Embryonic facial prominence (tissue), 1 donor: ENCODE measurements around the gene EZR.

Experiments used
- DNase-seq: peaks from one replicate; pipeline ENCODE4 v3.0.0-alpha.2; 2016; ENCODE audit errors: extremely low spot score

EZR gene

DNA sequence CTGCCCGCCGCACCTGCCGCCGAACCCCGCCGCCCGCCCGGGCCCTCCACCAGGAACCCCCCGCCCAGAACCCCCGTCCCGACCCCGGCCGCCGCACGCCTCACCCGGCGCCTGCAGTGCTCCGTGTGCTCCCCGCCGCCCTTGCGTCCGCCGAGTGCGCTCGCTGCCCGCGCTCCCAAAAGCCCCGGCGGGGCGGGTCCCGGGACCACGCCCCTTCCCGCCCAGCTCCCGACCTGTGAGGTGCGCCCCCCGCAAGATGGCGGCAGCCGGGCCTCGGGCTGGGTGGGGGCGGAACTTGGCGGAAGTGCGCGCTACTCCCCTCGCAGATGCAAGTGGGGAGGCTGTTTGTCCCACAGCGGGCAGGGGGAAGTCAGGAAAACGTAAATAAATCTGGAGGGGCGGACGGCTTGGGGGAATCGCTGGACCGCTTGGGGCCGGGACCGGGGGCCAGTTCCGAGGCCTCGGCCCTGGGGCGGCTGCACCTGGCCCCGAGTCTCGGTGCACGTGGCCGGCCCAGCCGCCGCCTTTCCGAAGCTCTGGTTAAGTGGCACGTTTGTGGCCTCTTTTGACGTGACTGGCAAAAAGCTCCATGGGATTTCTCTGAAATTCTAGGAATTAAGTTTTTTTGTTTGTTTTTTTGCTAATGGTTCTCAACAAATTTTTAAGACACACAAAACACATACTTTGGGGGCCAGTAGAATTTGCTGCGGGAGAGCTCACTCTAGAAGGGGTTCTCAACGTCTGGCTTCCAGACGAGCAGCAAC lies at the start of gene EZR:
EZR (minus strand) TSS at position 156 of the 764 bp plus-strand sequence. CDS start 1,275 bp downstream, outside the sequence.
- DNase-seq: peak; percentile 59

DNA sequence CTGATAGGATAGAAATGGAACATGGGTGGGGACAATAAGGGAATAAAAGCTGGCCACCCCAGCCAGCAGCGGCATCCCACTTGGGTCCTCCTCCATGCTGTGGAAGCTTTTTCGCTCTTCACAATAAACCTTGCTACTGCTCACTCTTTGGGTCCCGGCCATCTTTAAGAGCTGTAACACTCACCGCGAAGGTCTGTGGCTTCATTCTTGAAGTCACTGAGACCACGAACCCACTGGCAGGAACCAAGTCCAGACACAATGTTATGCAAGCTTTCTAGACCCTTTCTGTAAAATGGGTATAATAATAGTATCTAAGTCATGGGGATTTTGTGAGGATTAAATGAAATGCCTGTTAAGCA lies 48.9 kb upstream of the EZR start:
- DNase-seq: no peak

DNA sequence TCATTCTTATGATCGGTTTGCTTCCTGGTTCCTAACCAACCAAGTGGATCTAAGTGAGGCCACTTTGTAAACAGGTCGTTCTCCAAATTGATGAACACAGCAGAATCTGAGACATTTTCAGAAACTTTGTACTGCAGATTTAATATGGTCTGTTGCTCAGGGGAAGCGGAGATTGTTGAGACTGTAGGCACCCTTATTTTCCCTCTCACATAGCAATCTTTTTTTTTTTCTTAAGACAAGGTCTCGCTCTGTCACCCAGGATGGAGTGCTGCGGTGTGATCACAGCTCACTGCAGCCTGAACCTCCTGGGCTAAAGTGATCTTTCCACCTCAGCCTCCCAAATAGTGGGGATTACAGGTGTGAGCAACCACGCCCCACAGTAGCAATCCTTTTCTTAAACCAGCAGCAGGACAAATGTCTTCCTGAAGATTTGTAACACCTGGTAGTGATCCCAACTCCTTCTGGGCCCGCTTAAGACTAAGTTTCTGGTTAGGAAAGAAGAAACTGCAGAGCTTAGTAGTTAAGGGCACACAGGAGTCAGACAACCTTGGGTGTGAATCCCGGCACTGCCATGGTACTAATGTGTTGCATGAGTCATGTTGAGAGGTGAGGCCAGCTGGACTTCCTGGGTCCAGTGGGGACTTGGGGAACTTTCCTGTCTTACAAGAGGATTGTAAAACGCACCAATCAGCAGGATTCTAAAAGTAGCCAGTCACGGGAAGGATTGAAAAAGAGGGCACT lies 48.4 kb upstream of the EZR start:
- no peak for DNase-seq

DNA sequence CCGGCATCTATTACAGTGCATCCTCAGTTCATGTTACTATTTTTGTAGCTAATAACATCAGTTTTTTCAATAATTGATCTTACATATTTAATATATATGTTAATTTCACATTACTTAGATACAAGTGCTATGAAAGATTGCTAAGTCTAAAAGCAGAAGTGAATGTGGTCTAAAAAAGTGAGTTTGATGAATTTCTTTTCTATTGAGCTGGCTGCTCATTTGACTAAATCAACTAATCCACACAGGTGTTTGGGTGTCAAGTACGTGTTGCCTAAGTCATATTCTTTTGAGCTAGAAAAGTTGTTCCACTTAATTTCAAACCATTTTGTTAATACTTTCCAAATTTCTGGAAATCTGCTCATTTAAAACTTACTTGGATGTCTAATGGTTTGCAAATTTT lies 46.6 kb upstream of the EZR start:
- DNase-seq: no peak

DNA sequence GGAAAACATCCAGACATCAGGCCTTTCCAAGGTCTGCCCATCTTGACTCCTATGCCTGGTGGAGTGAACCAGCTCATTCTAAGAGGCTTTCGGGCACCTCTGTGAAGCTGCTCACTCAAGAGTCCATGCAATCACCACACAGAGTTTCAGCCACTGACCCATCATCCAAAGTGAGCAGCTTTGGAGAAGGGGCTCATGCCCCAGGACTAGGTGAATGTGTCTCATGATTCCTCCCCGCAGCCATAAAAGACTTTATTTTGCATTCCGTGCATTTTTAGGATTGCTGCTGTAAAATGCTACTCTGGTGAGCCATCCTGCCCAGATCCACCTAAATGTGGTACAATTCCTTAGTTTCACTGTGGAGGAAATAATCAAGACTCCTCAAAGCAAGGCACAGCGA lies 44.5 kb upstream of the EZR start:
- no peak for DNase-seq

DNA sequence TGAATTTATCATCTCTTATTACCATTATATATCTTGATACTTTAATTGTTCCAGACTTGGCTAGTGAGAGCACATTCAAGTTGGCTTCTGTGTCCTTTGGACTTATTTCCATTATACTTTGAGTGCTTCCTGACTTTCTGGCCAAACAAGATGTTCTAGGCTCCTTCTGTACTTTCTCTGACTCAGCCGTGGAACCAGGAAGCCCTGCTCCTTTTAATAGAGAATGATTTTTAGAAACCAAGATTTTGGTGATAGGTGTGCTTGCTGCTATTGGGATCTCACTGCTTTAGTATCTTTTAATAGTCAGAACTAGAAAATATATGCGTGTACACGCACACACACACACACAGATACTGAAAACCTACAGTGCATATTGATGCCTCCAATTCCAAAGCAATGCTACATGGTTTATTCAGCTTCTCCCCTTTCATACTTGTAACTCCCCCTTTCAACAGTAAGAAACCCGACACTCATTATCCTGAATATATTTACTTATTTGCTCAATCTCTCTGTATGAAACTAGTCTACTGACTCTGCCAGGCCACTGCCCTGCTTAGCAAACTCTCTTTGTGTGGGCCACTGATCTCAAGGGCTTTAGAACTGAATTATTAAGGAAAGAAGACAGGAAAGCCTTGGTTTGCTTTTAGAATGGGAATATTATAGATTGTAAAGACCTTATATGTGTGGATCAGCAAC lies 42.7 kb upstream of the EZR start:
- no peak for DNase-seq

DNA sequence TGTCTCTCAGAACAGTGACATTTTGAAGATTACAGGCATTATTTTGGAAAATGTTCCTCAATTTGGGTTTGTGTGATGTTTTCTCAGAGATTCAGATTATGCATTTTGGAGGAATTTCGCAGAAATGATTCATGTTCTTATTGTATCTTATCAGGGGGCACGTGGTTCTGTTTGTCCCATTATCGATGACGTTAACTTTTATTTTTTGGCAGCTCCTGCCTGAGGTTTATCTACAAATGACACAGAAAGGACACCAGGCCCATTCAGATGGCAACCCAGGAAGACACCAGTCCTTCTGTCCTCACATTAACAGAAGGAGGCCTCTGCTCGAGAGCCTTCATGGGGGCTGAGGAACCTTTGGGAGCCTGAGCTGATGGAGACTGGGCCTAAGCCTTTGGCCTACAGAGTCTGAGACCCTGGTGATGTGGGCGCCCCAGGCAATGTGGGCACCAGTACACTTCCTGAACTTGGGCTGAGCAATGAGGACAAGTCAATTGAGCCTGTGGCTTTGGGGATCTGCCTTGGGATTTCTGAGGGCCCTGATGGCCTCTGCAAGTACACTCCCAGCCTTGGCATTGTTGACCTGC lies 41.2 kb upstream of the EZR start:
- no peak for DNase-seq

DNA sequence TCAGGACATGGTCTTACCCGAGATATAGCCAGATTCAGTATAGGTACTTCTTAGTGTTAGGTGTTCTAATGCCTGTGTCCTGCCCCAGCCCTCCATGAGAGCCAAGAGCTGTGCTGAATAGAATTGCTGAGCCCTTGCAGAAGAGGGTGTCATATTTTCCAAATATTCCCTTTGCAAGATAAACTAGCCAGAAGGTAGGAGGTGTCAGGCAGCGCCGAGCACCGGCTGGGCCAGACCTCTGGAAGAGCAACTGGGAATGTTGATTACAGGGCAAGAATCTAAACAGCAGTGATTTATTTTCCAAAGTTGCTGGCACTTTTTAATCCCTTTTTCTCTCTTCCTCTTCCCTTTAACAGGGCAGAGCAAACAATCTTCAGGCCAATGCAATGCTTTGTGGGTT lies 37.1 kb upstream of the EZR start:
- no peak for DNase-seq

DNA sequence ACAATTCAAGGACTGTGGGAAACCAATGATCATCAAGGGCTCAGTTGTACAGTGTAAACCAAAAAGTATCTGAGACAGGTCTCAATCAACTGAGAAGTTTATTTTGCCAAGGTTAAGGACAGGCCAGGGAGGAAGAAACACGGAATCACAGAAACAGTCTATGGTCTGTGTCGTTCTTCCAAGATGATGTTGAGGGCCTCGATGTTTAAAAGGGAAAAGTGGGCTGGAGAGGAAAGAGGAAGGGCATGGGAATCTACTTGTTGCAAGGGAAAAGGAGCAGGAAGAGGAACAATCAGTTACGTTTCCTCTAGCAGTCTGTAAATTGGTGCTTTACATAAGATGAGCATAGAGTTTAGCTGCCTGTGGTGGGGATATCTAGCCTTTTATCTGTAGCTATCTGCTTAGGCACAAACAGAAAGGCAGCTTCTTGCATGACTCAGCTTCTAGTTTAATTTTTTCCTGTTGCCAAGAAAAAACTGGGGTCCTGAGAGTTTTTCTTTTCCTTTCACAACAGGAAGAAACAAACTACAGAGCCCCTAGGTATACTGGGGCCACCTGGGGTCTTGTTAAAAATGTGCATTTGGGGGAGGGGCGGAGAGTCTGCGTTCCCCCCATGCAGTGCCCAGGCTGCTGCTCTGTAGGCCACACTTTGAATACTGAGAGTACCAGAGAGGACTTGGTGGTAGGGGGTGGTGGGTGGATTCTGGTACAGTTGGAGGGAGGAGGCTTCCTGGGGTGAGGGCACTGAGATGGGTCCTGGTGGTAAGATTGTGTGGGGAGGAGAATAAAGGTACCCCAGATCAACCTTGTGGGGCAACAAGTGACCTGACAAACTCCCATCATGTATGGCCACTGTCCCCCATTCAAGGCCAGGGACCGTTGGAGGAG lies 35.3 kb upstream of the EZR start:
- no peak for DNase-seq

DNA sequence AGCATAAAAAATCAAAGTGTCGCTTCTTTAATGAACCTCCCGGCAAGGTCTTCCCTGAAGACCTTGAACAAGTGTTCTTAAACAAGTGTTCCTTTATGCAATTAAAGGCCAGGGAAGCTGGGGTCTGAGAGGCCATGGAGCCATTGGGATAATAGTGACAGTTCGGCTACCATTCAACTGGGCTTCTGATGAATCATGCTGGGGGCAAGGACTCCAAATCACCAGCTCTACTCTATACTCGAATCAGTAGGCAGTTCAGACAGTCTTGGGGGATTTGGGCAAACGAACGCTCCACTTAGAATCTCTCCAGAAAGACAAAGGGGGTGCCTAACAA lies 34.7 kb upstream of the EZR start:
- DNase-seq: no peak

DNA sequence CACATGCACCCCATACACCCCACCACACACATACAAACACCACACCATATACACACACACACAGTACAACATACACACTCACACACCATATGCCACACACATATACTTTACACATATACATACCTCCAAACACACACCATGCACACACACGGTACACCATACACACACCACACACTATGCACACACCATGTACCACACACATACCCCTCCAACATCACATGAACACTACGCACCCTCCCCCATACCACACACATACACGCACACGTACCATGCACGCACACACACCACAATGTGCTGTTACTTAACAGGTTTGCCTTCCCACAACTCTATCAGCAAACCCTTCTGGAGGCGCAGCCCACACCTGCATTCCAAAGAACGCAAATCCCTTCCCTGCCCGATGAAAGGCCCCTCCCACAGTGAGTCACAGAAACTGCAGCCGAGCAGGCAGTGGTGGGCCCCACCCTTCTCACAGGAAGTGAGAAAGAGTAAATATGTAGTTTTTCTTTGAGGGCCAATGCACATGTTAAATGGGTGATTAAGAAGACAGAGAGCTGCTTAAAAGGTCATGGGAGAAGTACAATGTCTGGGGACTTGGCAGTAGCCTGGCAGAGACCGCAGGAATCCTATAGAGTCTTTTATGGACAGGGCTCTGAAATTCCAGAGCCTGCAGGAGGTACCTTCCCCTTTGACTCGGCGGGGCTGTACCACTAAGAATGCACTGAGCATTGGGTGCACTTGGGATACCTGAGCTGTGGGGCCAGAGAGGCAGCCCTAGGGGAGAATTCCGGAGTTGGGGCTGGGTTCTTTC lies 34.1 kb upstream of the EZR start:
- DNase-seq: peak; percentile 69

DNA sequence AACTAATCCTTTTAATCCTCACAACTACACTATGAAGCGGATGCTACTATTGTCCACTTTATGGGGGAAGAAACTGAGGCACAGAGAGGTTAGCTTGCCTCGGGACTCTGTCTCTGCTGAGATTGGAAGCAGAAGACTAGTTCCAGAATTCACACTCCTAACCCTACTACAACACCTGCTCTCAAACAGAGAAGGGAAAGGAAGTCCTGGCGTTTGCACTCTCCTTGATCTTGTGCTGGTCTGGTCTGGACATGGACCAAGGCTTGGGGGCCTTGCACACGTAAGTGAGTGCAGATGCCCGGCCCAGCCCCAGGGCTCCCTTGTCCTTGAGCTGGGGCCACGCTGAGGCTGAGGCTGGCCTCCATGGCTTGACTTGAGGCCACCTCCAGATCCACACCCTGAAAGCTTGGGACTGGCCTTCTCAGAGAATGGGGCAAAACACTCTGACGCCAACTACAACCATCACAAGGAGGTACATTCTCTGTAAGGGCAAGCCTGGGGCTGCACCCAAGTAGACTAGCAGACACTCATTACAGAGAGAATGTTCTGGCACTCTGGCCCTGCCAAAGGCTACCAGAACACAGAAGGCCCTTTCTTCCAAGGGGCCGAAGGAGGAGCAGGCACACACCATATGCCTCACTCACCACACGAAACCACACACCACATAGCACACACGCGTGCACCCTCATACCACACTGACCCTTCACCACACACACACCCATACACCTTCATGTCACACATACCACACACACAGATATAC lies 33.3 kb upstream of the EZR start:
- no peak for DNase-seq

DNA sequence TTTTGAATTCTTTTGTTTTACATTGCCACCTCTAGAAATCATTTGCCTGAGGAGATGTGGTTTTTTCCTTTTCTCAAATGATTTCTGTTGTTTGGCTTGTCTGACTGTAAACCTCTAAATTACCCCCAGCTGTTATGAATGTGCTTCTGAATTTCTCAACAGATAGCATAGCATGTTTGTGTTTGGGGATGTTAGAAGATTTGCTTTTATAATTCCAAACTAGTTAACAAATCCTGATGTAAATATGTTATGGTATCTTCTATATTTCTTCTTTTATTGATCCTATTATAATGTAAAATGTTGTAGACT lies 31.6 kb upstream of the EZR start:
- DNase-seq: no peak

DNA sequence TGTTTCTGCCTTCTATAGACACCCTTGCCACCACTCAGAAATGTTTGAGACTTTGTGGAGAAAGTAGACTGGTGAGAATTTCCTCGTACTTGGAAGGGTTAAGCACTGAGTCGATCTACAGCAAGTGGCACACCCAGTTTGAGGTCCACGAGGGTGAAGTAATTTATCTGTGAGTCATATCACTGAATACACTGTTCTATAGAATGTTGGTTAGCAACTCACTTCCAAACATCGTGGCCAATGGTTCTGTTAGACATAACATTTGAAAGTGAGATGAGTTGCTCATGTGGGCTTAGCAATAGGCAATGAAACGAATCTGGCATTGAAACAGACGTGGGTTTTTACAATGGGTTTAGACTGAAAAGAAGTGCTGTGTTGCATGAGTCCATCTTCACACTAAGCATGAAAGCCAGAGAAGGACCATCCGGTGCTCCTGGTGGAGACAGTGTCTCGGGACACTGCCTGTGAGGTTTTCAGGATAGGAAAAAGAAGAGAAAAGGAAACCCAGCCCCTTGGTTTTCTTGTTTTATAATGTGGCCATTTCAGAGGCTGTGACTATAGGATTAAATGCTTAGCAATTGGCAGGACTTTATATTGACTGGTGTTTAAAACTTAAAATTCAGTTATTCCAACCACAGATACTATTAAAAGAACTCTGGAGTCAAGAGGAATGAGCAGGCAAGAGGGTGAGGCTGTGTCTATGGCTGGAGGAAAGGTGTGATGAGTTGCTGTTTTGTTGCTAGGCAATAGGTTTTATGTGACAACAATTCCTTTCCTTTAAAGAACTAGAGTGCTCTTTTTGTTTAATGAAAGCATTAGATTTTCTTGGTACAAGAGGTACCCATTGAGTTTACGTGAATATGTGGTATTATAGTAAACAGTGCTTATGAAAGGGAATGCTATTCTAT lies 31.0 kb upstream of the EZR start:
- DNase-seq: peak; percentile 65

DNA sequence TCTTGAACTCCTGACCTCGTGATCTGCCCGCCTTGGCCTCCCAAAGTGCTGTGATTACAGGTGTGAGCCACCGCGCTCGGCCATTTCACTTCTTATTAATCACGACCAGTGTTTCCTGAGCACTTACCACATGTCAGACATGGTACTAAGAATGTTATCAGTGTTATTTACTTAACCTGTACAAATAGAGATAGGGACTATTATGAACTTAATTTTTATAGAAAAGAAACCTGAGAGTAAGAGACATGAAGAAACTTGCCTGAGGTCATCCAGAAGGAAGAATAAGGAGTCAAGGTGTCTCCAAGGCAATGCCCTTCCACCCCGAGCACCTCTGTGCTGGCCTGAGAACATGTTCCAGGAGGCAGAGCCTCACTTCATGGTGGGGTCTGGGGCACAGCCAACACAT lies 29.3 kb upstream of the EZR start:
- no peak for DNase-seq

DNA sequence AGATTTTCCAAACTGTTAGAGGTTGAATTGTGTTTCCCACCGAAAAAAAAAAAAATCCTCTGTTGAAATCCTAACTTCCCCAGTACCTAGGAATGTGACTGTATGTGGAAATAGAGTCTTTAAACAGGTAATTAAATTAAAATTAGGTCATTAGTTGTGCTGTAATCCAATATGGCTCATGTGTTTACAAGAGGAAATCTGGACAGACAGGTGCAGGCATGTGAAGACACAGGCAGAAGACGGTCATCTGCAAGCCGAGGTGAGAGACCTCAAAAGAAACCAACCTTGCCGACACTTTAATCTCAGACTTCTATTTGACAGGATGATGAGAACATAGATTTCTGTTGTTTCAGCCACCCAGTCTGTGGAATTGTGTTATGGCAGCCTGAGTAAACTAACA lies 28.6 kb upstream of the EZR start:
- no peak for DNase-seq

DNA sequence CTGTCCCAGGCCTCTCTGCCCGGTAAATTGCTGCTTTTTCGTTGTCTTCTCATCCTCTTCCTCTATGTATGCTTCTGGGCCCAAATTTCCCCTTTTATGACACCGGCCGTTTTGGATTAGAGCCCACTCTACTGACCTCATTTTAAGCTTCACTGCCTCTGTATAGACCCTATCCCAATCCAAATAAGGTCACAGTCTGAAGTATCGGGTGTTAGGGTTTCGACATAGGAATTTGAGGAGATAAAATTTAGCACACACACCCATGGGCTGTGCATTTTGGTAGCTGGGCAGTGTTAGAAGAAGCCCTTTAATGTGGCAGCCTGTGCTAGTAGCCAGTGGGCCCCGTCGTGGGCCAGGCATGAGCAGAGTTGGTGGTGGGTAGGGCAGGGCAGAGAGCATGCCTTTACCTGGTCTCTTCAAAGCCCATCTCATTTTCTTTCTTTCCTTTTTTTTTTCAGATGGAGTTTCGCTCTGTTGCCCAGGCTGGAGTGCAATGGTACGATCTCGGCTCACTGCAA lies 27.9 kb upstream of the EZR start:
- no peak for DNase-seq

DNA sequence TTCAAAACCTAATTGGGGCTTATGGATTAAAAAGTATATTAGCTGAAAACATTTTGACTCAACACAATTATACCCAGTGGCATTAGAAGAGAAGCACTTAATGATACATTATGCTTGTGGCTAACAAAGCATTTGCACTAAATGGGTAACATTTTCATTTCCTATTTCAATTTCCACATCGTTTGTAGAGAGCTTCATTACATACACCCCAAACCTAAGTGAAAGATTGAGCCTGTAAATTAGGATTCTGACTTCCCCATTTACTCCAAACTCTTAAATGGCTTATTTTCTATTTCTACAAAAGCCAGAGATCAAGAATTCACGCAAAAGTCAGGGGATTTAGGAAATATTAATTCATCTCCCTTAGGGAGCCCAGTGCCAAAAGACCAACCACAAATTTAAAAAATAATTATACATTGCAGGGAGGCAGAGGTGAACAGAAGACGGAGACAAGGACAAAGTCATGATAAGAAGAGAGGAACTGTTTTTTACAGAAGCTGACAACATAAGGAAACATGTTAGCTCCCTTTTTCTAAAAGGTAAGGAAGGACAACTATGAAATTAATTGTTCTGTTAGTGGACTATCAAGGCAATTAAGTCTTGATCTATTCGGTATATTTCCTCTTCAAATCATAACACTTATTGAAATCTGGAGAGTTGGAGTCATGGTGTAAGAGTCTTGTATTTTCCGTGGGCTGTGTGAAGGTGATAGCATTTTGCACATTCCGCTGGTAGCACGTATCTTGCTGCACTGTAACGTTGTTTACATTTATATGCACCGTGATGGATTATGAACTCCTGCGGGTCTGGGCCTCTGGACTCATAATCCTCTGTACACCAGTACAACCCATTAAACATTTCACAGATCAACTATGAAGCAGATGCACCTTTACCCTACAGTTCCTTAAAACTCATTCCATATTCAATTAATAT lies 24.8 kb upstream of the EZR start:
- no peak for DNase-seq
